Measurements from ENCODE around the gene PHACTR1.

GRCh38 chr6:12725263-12725662 is 8.7 kb downstream of the PHACTR1 start:
- TF ChIP-seq RFX5 (IDR thresholded peaks at IDR 0.05; ENCODE audit: low read depth, low read length) (no peak), CTCF (conservative IDR thresholded peaks at IDR 0.05; ENCODE audit: low read depth, low read length) (no peak), POLR2A (IDR thresholded peaks at IDR 0.05; ENCODE audit: low read depth, low read length) (no peak), RAD21 (IDR thresholded peaks at IDR 0.05; ENCODE audit: low read length) (no peak), CEBPB (IDR thresholded peaks at IDR 0.05; ENCODE audit: low read depth, low read length) (no peak), FOS (IDR thresholded peaks at IDR 0.05; ENCODE audit: low read depth, low read length) (no peak), SMC3 (IDR thresholded peaks at IDR 0.05; ENCODE audit: low read depth, low read length) (no peak), USF2 (IDR thresholded peaks at IDR 0.05; ENCODE audit: low read depth, low read length) (no peak), MXI1 (IDR thresholded peaks at IDR 0.05; ENCODE audit: borderline replicate concordance, low read depth, low read length) (no peak), MAZ (IDR thresholded peaks at IDR 0.05; ENCODE audit: borderline replicate concordance, low read depth, low read length) (no peak), MAFK (IDR thresholded peaks at IDR 0.05; ENCODE audit: low read depth, low read length) (no peak)
